Measurements from ENCODE around the gene H2AZ1.

H2AZ1 gene

DNA sequence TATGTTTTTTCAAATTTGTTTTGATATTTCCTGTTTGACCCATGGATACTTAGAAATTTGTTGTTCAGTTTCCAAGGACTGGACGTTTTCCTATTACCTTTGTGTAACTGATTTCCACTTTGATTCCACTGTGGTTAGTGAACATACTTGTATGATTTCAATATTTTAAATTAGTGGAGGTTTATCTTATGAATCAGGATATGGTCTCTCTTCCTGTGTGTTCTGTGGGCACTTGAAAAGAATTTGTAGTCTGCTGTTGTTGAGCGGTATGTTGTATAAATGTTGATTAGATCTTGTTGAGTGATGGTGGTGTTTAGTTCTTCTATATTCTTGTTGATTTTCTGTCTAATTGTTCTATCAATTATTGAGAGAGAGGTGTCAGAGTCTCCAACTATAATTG, 34.6 kb downstream of the H2AZ1 start:
- Mint-ChIP-seq H3K4me1 (ENCODE audit: low read depth) (peaks cover 10% of the 10 kb centered on the region), H3K36me3 (ENCODE audit: low read depth) (peaks cover 83% of the 10 kb centered on the region), H3K4me3 (no peak overlapping the region), H3K27ac (no peak overlapping the region), H3K27me3 (no peaks in the 10 kb centered on the region), H3K9me3 (peaks cover 2% of the 10 kb centered on the region)
- no peak for DNase-seq

Data from activated T-cell treated with anti-CD3 and anti-CD28 coated beads, Interleukin-2, amount 50 U/mL, for 24 hours (primary cell).